AG09319 (cell line): ENCODE measurements around the gene LENG9.
"Not testable (repeated sequence)": the region's sequence is repeated elsewhere in the genome, so short reads cannot be mapped to it uniquely, and the experiment has no call there.

Experiments
- DNase-seq: peaks from one replicate; pipeline ENCODE4 v3.0.0-alpha.2; 2010; ENCODE audit warnings: low read depth; ENCODE audit errors: extremely low read depth
- CTCF ChIP-seq: IDR thresholded peaks from 2 replicates; pipeline ENCODE4 v1.5.1; 2011; ENCODE audit warnings: low read depth, mild to moderate bottlenecking, inconsistent platforms, low read length, moderate library complexity

Gene LENG9

GRCh38 chr19:54463531-54464043, at the start of gene LENG9:
Gene LENG9, minus strand, starts transcription at chr19:54463778. Its CDS starts 252 bp downstream, at chr19:54463526.
- TF ChIP-seq CTCF: no peak
- DNase-seq: peak; percentile 98

GRCh38 chr19:54509200-54509940, 45.8 kb upstream of the LENG9 start:
- DNase-seq: not testable (repeated sequence)

- DNase-seq: not testable (repeated sequence)
Measured at GRCh38 chr19:54508487-54508886, 44.9 kb upstream of the LENG9 start.

DNA sequence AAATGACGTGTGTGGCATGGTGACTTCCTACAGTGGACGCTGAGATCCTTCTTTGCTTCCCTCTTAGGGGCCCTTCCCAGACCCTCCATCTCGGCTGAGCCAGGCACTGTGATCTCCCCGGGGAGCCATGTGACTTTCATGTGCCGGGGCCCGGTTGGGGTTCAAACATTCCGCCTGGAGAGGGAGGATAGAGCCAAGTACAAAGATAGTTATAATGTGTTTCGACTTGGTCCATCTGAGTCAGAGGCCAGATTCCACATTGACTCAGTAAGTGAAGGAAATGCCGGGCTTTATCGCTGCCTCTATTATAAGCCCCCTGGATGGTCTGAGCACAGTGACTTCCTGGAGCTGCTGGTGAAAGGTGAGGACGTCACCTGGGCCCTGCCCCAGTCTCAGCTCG, 44.2 kb upstream of the LENG9 start:
- DNase-seq: no peak
- no peak for TF ChIP-seq CTCF

- DNase-seq: not testable (repeated sequence)
Measured at GRCh38 chr19:54507038-54507717, 43.6 kb upstream of the LENG9 start.

DNA sequence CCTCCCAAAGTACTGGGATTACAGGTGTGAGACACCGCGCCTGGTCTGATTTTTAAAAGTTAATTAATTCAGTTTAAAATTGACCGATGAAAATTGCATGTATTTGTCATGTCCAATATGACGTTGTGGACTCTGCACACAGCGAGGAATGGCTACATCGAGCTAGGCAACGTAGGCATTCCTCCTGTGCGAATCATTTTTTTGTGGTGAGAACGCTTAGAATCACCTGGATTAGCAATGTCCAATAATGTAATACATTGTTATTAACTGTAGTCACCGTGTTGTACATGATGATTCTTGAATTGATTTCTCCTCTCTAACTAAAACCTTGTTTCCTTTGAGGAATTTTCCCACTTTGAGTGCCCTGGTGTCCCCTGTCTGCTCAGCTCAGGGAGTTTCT, 42.5 kb upstream of the LENG9 start:
- no peak for TF ChIP-seq CTCF
- DNase-seq: no peak

- not testable (repeated sequence) for DNase-seq
Measured at GRCh38 chr19:54505542-54505941, 42.0 kb upstream of the LENG9 start.

GRCh38 chr19:54502518-54503048, 39.0 kb upstream of the LENG9 start, which contains the start of gene LAIR2:
Gene LAIR2, plus strand, starts transcription at chr19:54502831. Its CDS starts 88 bp downstream, at chr19:54502919.
- TF ChIP-seq CTCF: no peak
- no peak for DNase-seq

- DNase-seq: not testable (repeated sequence)
Measured at GRCh38 chr19:54498451-54498772, 34.8 kb upstream of the LENG9 start.

DNA sequence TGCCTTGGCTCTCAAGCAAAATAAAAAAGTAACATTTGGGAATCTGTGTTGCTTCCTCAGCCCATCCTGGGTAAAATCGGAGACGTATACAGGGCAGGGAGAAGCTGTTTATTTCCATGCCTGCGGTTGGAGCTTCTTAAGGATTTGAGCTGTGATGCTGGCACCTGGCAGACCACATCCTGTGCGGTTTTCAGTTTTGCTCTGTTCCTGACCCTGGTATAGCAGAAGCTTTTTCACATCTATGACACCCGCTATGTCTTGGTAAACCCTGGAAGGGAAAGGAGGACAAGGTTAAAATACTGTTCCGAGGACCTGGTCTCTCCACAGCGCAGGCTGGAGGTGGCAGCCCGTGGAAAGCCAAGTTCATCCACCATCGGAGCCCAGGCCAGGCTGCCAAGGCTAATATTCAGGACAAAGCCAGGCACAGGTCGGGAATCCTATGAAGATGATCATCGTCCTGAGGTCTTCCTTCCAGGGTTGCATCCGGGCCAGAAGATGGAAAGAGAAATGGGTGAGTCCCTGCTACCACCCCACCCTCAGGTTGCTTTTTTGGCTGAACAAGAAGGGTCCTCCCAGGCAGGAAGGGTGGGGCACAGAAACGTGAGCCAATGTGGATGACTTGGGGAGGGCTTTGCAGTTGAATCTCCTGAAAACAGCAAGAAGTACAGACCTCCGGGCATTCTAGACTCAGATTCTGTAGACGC, 34.3 kb upstream of the LENG9 start:
- DNase-seq: not testable (repeated sequence)

DNA sequence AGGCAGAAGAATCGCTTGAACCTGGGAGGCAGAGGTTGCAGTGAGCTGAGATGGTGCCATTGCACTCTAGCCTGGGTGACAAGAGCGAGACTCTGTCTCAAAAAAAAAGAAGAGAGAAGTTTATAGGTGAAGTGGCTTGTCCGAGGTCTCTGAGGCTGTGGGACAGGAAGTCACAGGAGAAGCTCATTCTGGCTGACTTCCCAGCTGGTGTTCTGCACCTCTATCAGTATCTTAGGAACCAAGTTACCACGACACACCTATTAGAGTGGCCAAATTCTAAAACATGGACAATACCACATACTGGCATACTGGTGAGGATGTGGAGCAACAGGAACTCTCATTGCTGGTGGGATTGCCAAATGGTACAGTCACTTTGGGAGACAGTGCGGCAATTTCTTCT, 31.7 kb upstream of the LENG9 start:
- DNase-seq: not testable (repeated sequence)
